OCI-LY7 (cell line): ENCODE measurements around the gene DUSP12. TPM values are rescaled to one million over a fixed set of nuclear protein-coding genes. Genes with fewer than 3 reads are reported as not detected.

Experiments
- BruUV-seq: library from RNA; stranded (reverse); fragments of 400-500 nt; replicated peaks from 2 replicates; lab custom pipeline; 2021; lab: Mats Ljungman, UMichigan
- CTCF ChIA-PET: fragments of 300-600 bp; sonication (Branson Sonifier 250); formaldehyde crosslinking; loops from one replicate; lab custom pipeline; 2022; ENCODE audit warnings: antibody characterized with exemption; ENCODE audit not compliant: unreplicated experiment; lab: Charles Lee
- POLR2A ChIA-PET: fragments of 300-600 bp; sonication (Branson Sonifier 250); formaldehyde crosslinking; loops from one replicate; lab custom pipeline; 2022; ENCODE audit warnings: antibody characterized with exemption; lab: Charles Lee
- DNase-seq: peaks from one replicate; pipeline ENCODE4 v3.0.0-alpha.2; 2015; ENCODE audit warnings: low spot score
- H2AFZ ChIP-seq: fragments of 200-600 bp; sonication (generic), shearing (Covaris generic); 2 replicates; pipeline ENCODE4 v1.6.1; 2014; ENCODE audit warnings: mild to moderate bottlenecking, antibody characterized with exemption, low read length, moderate library complexity
- H3K27ac ChIP-seq: fragments of 200-600 bp; sonication (generic); 2 replicates; pipeline ENCODE4 v1.5.1; 2014; ENCODE audit warnings: mixed run types, low read depth, mild to moderate bottlenecking, moderate library complexity, low read length, inconsistent platforms; ENCODE audit not compliant: poor library complexity, severe bottlenecking
- H3K36me3 ChIP-seq: fragments of 200-600 bp; sonication (generic); 2 replicates; pipeline ENCODE4 v1.6.1; 2014; ENCODE audit warnings: mild to moderate bottlenecking, antibody characterized with exemption, low read length, moderate library complexity, mixed read lengths; ENCODE audit not compliant: insufficient read depth
- H3K4me1 ChIP-seq: fragments of 200-600 bp; sonication (generic); 2 replicates; pipeline ENCODE4 v1.5.1; 2014; ENCODE audit warnings: mild to moderate bottlenecking, low read length; ENCODE audit not compliant: insufficient read depth, poor library complexity, severe bottlenecking
- H3K4me2 ChIP-seq: fragments of 200-600 bp; sonication (generic); 2 replicates; pipeline ENCODE4 v1.6.1; 2014; ENCODE audit warnings: mild to moderate bottlenecking, low read length
- H3K4me3 ChIP-seq: fragments of 200-600 bp; sonication (generic); 2 replicates; pipeline ENCODE4 v1.5.1; 2014; ENCODE audit warnings: mild to moderate bottlenecking, low read depth, low read length; ENCODE audit not compliant: poor library complexity, severe bottlenecking
- H3K79me2 ChIP-seq: fragments of 200-600 bp; sonication (generic); 2 replicates; pipeline ENCODE4 v1.6.1; 2016; ENCODE audit warnings: low read depth, mild to moderate bottlenecking, low read length, moderate library complexity, mixed read lengths; ENCODE audit not compliant: insufficient read depth
- H3K9me2 ChIP-seq: fragments of 200-600 bp; sonication (generic); 2 replicates; pipeline ENCODE4 v1.6.1; 2016; ENCODE audit warnings: mild to moderate bottlenecking, low read length, mixed read lengths; ENCODE audit not compliant: insufficient read depth
- H3K9me3 ChIP-seq: fragments of 200-600 bp; sonication (generic); 2 replicates; pipeline ENCODE4 v1.6.1; 2014; ENCODE audit warnings: mild to moderate bottlenecking, mixed run types, low read length, mixed read lengths
- H4K20me1 ChIP-seq: fragments of 200-600 bp; sonication (generic); 2 replicates; pipeline ENCODE4 v1.6.1; 2014; ENCODE audit warnings: mild to moderate bottlenecking, antibody characterized with exemption, low read length, moderate library complexity, mixed read lengths; ENCODE audit not compliant: insufficient read depth
- CTCF ChIP-seq: fragments of 200-600 bp; sonication (generic); conservative IDR thresholded peaks from 2 replicates; pipeline ENCODE4 v1.5.1; 2014; ENCODE audit warnings: mild to moderate bottlenecking, antibody characterized with exemption, low read length, moderate library complexity, mixed read lengths
- EZH2phosphoT487 ChIP-seq: fragments of 200-600 bp; sonication (generic); IDR thresholded peaks from 2 replicates; pipeline ENCODE4 v1.6.1; 2018; ENCODE audit warnings: low read depth, borderline replicate concordance, mild to moderate bottlenecking, mixed run types, antibody characterized with exemption, low read length, moderate library complexity, mixed read lengths
- intact Hi-C: fragments of 100-400 bp; cut with micrococcal nuclease; formaldehyde crosslinking; loops from one replicate; pipeline ENCODE4 v1.10.0; 2022; ENCODE audit not compliant: unreplicated experiment
- total RNA-seq, 2 experiments: library from RNA; depleted of rRNA in 1 of 2; stranded (reverse); fragments of >200 nt in 1 of 2; shearing (Covaris generic) in 1 of 2; gene quantifications; 2 replicates each; pipeline ENCODE4 v1.2.3, GENCODE V29; 2014 to 2022

Gene DUSP12
- total RNA-seq, 2 experiments from 2014 or later: 37.3 to 43.9 TPM

GRCh38 chr1:161778522-161778921 lies 28.9 kb downstream of the DUSP12 start:
- no peak overlapping the region for H2AFZ ChIP-seq
- H3K4me3 ChIP-seq: peak overlapping the region; percentile 6
- peaks cover 33% of the 10 kb centered on the region for H3K4me1 ChIP-seq
- H3K27ac ChIP-seq: peak overlapping the region; percentile 1
- no TSS peak for BruUV-seq
- no peak for DNase-seq
- intact Hi-C loops: no loop called here
- ChIA-PET CTCF (no interaction called here), POLR2A (interaction anchor here (0.8 to 1.0 kb wide), 2 partner anchors 11 to 14 kb away, joined by 3 to 4 read pairs; no protein-coding TSS in a partner anchor)
- no peaks in the 10 kb centered on the region for H3K9me2 ChIP-seq
- peaks cover 24% of the 10 kb centered on the region; the same call in 1 of the 2 replicates for H3K79me2 ChIP-seq
- H3K9me3 ChIP-seq: no peaks in the 10 kb centered on the region
- peak overlapping the region; percentile 57 for H3K4me2 ChIP-seq
- H3K36me3 ChIP-seq: peaks cover 44% of the 10 kb centered on the region
- no peak for TF ChIP-seq EZH2phosphoT487
- H4K20me1 ChIP-seq: peaks cover 4% of the 10 kb centered on the region; the same call in 1 of the 2 replicates

- H3K79me2 ChIP-seq: peaks cover 18% of the 10 kb centered on the region; the same call in 1 of the 2 replicates
- H3K9me3 ChIP-seq: no peaks in the 10 kb centered on the region
- ChIA-PET CTCF (no interaction called here), POLR2A (no interaction called here)
- no TSS peak for BruUV-seq
- H3K4me2 ChIP-seq: peak overlapping the region; percentile 57
- intact Hi-C loops: no loop called here
- peaks cover 4% of the 10 kb centered on the region; the same call in 1 of the 2 replicates for H4K20me1 ChIP-seq
- H3K27ac ChIP-seq: no peak overlapping the region
- H2AFZ ChIP-seq: no peak overlapping the region
- peaks cover 33% of the 10 kb centered on the region for H3K4me1 ChIP-seq
- no peak overlapping the region for H3K4me3 ChIP-seq
- DNase-seq: no peak
- H3K9me2 ChIP-seq: no peaks in the 10 kb centered on the region
- TF ChIP-seq EZH2phosphoT487 (no peak), CTCF (no peak)
- peaks cover 52% of the 10 kb centered on the region for H3K36me3 ChIP-seq
Measured at GRCh38 chr1:161779393-161779792, 29.8 kb downstream of the DUSP12 start.

- Histone ChIP-seq H3K9me2 (no peaks in the 10 kb centered on the region), H4K20me1 (peaks cover 4% of the 10 kb centered on the region; the same call in 1 of the 2 replicates), H3K4me1 (peaks cover 30% of the 10 kb centered on the region), H3K36me3 (peaks cover 68% of the 10 kb centered on the region), H3K4me2 (no peak overlapping the region), H3K27ac (no peak overlapping the region), H3K79me2 (peaks cover 11% of the 10 kb centered on the region; the same call in 1 of the 2 replicates), H3K9me3 (no peaks in the 10 kb centered on the region), H2AFZ (no peak overlapping the region), H3K4me3 (no peak overlapping the region)
- ChIA-PET CTCF (no interaction called here), POLR2A (no interaction called here)
- intact Hi-C loops: no loop called here
- TF ChIP-seq CTCF (no peak), EZH2phosphoT487 (no peak)
- no TSS peak for BruUV-seq
- DNase-seq: no peak
Measured at GRCh38 chr1:161781995-161782394, 32.4 kb downstream of the DUSP12 start.
